Measurements from ENCODE around the gene RSRC1. TPM values are rescaled to one million over a fixed set of nuclear protein-coding genes. Genes with fewer than 3 reads are reported as not detected.

RSRC1 gene
- total RNA-seq, 5 donors from 2014 or later (not counting 1 experiment from before 2014, with no cell fraction given), result 29.9 to 35.0 (median 31.1) TPM

GRCh38 chr3:158384019-158384418 is 274.1 kb downstream of the RSRC1 start:
- no peak for DNase-seq
- WGBS (ENCODE audit: insufficient coverage), result no CpG with 5 or more reads among the region's 2 CpGs
- Mint-ChIP-seq H3K36me3 (peaks cover 16% of the 10 kb centered on the region), H3K9me3 (peaks cover 0 to 4% (median 0%) of the 10 kb centered on the region in 3 donors), H3K4me1 (peaks cover 0 to 5% (median 0%) of the 10 kb centered on the region in 3 donors), H3K27me3 (no peaks in the 10 kb centered on the region), H3K27ac (no peak overlapping the region), H3K4me3 (no peak overlapping the region)
- H3K27me3 ChIP-seq (replicated peaks in 1 of 2; ENCODE audit: control insufficient read depth in 2 of 2, extremely low read depth in 1 of 2, insufficient read depth in 2 of 2, low read length in 1 of 2), result no peaks in the 10 kb centered on the region
- H3K36me3 ChIP-seq (ENCODE audit: control insufficient read depth in 2 of 2, extremely low read depth in 1 of 2, insufficient read depth in 1 of 2, low read length in 1 of 2), result no peaks in the 10 kb centered on the region
- no peak for ATAC-seq (replicated peaks in 1 of 4)
- POLR2A ChIA-PET, result no interaction called here
- H3K4me1 ChIP-seq (ENCODE audit: control insufficient read depth in 1 of 2, extremely low read depth in 1 of 2, insufficient read depth in 2 of 2, low read length in 2 of 2), result no peaks in the 10 kb centered on the region
- CTCF ChIA-PET, result no interaction called here
- no peaks in the 10 kb centered on the region for H3K9me3 ChIP-seq
- no peak overlapping the region for H3K4me3 ChIP-seq (ENCODE audit: control insufficient read depth in 1 of 2, extremely low read depth in 1 of 2, low read length in 1 of 2)
- no peak overlapping the region for H3K27ac ChIP-seq (ENCODE audit: low read length)

- no peaks in the 10 kb centered on the region for H3K4me1 Mint-ChIP-seq
- H3K36me3 Mint-ChIP-seq, result peaks cover 36% of the 10 kb centered on the region
- no peak overlapping the region for H3K27ac Mint-ChIP-seq
- peaks cover 9 to 36% (median 20%) of the 10 kb centered on the region in 3 donors for H3K9me3 Mint-ChIP-seq
- no CpG with 5 or more reads among the region's 2 CpGs for WGBS (ENCODE audit: insufficient coverage)
- Histone ChIP-seq H3K4me3 (ENCODE audit: control insufficient read depth in 1 of 2, extremely low read depth in 1 of 2, low read length in 1 of 2) (no peak overlapping the region), H3K36me3 (ENCODE audit: control insufficient read depth in 2 of 2, extremely low read depth in 1 of 2, insufficient read depth in 1 of 2, low read length in 1 of 2) (no peaks in the 10 kb centered on the region), H3K9me3 (peaks cover 2% of the 10 kb centered on the region), H3K27ac (ENCODE audit: low read length) (no peak overlapping the region), H3K27me3 (replicated peaks in 1 of 2; ENCODE audit: control insufficient read depth in 2 of 2, extremely low read depth in 1 of 2, insufficient read depth in 2 of 2, low read length in 1 of 2) (no peaks in the 10 kb centered on the region), H3K4me1 (ENCODE audit: control insufficient read depth in 1 of 2, extremely low read depth in 1 of 2, insufficient read depth in 2 of 2, low read length in 2 of 2) (no peaks in the 10 kb centered on the region)
- ATAC-seq (replicated peaks in 1 of 4) (no peak), DNase-seq (no peak)
- POLR2A ChIA-PET, result no interaction called here
- H3K4me3 Mint-ChIP-seq, result no peak overlapping the region
- CTCF ChIA-PET, result no interaction called here
- H3K27me3 Mint-ChIP-seq, result no peaks in the 10 kb centered on the region
These were observed 285.5 kb downstream of the RSRC1 start for GRCh38 chr3:158395421-158395820.

GRCh38 chr3:158402590-158402989 is 292.7 kb downstream of the RSRC1 start:
- ATAC-seq (replicated peaks in 1 of 4) (no peak), DNase-seq (no peak)
- no peak overlapping the region for H3K4me3 Mint-ChIP-seq
- no peaks in the 10 kb centered on the region for H3K9me3 Mint-ChIP-seq
- no peak overlapping the region for H3K4me3 ChIP-seq (ENCODE audit: control insufficient read depth in 1 of 2, extremely low read depth in 1 of 2, low read length in 1 of 2)
- ChIA-PET CTCF (interaction anchor here in 1 of 2 donors (0.6 to 0.7 kb wide), 2 partner anchors 9 to 14 kb away, joined by 3 read pairs; no protein-coding TSS in a partner anchor), POLR2A (no interaction called here)
- H3K36me3 ChIP-seq (ENCODE audit: control insufficient read depth in 2 of 2, extremely low read depth in 1 of 2, insufficient read depth in 1 of 2, low read length in 1 of 2), result no peaks in the 10 kb centered on the region
- H3K36me3 Mint-ChIP-seq, result no peaks in the 10 kb centered on the region
- no peaks in the 10 kb centered on the region for H3K27me3 Mint-ChIP-seq
- H3K27ac ChIP-seq (ENCODE audit: low read length), result no peak overlapping the region
- H3K9me3 ChIP-seq, result no peaks in the 10 kb centered on the region
- no peak overlapping the region for H3K27ac Mint-ChIP-seq
- no peaks in the 10 kb centered on the region for H3K4me1 ChIP-seq (ENCODE audit: control insufficient read depth in 1 of 2, extremely low read depth in 1 of 2, insufficient read depth in 2 of 2, low read length in 2 of 2)
- H3K4me1 Mint-ChIP-seq, result no peaks in the 10 kb centered on the region
- no peaks in the 10 kb centered on the region for H3K27me3 ChIP-seq (replicated peaks in 1 of 2; ENCODE audit: control insufficient read depth in 2 of 2, extremely low read depth in 1 of 2, insufficient read depth in 2 of 2, low read length in 1 of 2)

- CTCF ChIA-PET, result interaction anchor here in 1 of 2 donors (0.6 to 0.7 kb wide), 2 partner anchors 9 to 15 kb away, joined by 3 read pairs; no protein-coding TSS in a partner anchor
- Histone ChIP-seq H3K4me3 (ENCODE audit: control insufficient read depth in 1 of 2, extremely low read depth in 1 of 2, low read length in 1 of 2) (no peak overlapping the region), H3K4me1 (ENCODE audit: control insufficient read depth in 1 of 2, extremely low read depth in 1 of 2, insufficient read depth in 2 of 2, low read length in 2 of 2) (no peaks in the 10 kb centered on the region), H3K27ac (ENCODE audit: low read length) (no peak overlapping the region), H3K36me3 (ENCODE audit: control insufficient read depth in 2 of 2, extremely low read depth in 1 of 2, insufficient read depth in 1 of 2, low read length in 1 of 2) (no peaks in the 10 kb centered on the region), H3K27me3 (replicated peaks in 1 of 2; ENCODE audit: control insufficient read depth in 2 of 2, extremely low read depth in 1 of 2, insufficient read depth in 2 of 2, low read length in 1 of 2) (no peaks in the 10 kb centered on the region), H3K9me3 (no peaks in the 10 kb centered on the region)
- no peaks in the 10 kb centered on the region for H3K27me3 Mint-ChIP-seq
- POLR2A ChIA-PET, result no interaction called here
- no peak overlapping the region for H3K4me3 Mint-ChIP-seq
- H3K9me3 Mint-ChIP-seq, result no peaks in the 10 kb centered on the region
- DNase-seq, result no peak
- no CpG with 5 or more reads among the region's 1 CpG for WGBS (ENCODE audit: insufficient coverage)
- H3K4me1 Mint-ChIP-seq, result no peaks in the 10 kb centered on the region
- ATAC-seq (replicated peaks in 1 of 4), result no peak
- no peak overlapping the region for H3K27ac Mint-ChIP-seq
- peaks cover 2% of the 10 kb centered on the region for H3K36me3 Mint-ChIP-seq
These were observed 293.1 kb downstream of the RSRC1 start for GRCh38 chr3:158403013-158403412.

GRCh38 chr3:158404131-158404718 is 294.3 kb downstream of the RSRC1 start:
- no CpG with 5 or more reads among the region's 1 CpG for WGBS (ENCODE audit: insufficient coverage)
- ATAC-seq (replicated peaks in 1 of 4), result no peak
- ChIA-PET POLR2A (no interaction called here), CTCF (no interaction called here)
- H3K27me3 Mint-ChIP-seq, result no peaks in the 10 kb centered on the region
- no peaks in the 10 kb centered on the region for H3K9me3 Mint-ChIP-seq
- H3K27me3 ChIP-seq (replicated peaks in 1 of 2; ENCODE audit: control insufficient read depth in 2 of 2, extremely low read depth in 1 of 2, insufficient read depth in 2 of 2, low read length in 1 of 2), result no peaks in the 10 kb centered on the region
- H3K4me3 Mint-ChIP-seq, result no peak overlapping the region
- no peaks in the 10 kb centered on the region for H3K4me1 Mint-ChIP-seq
- H3K27ac ChIP-seq (ENCODE audit: low read length), result no peak overlapping the region
- H3K4me1 ChIP-seq (ENCODE audit: control insufficient read depth in 1 of 2, extremely low read depth in 1 of 2, insufficient read depth in 2 of 2, low read length in 2 of 2), result no peaks in the 10 kb centered on the region
- peaks cover 2% of the 10 kb centered on the region for H3K36me3 Mint-ChIP-seq
- H3K27ac Mint-ChIP-seq, result no peak overlapping the region
- no peaks in the 10 kb centered on the region for H3K9me3 ChIP-seq
- no peaks in the 10 kb centered on the region for H3K36me3 ChIP-seq (ENCODE audit: control insufficient read depth in 2 of 2, extremely low read depth in 1 of 2, insufficient read depth in 1 of 2, low read length in 1 of 2)
- no peak for DNase-seq
- H3K4me3 ChIP-seq (ENCODE audit: control insufficient read depth in 1 of 2, extremely low read depth in 1 of 2, low read length in 1 of 2), result no peak overlapping the region

GRCh38 chr3:158405507-158405906 is 295.6 kb downstream of the RSRC1 start:
- H3K27me3 Mint-ChIP-seq, result no peaks in the 10 kb centered on the region

More at GRCh38 chr3:158405507-158405906, 295.6 kb downstream of the RSRC1 start:
- Mint-ChIP-seq H3K4me1 (no peaks in the 10 kb centered on the region), H3K4me3 (no peak overlapping the region), H3K27ac (no peak overlapping the region), H3K36me3 (peaks cover 12% of the 10 kb centered on the region), H3K9me3 (no peaks in the 10 kb centered on the region)
- POLR2A ChIA-PET, result interaction anchor here in 1 of 2 donors (0.8 kb wide), 1 partner anchor 11 kb away, joined by 5 read pairs; no protein-coding TSS in a partner anchor
- CTCF ChIA-PET, result no interaction called here
- Histone ChIP-seq H3K4me1 (ENCODE audit: control insufficient read depth in 1 of 2, extremely low read depth in 1 of 2, insufficient read depth in 2 of 2, low read length in 2 of 2) (no peaks in the 10 kb centered on the region), H3K9me3 (no peaks in the 10 kb centered on the region), H3K27ac (ENCODE audit: low read length) (no peak overlapping the region), H3K4me3 (ENCODE audit: control insufficient read depth in 1 of 2, extremely low read depth in 1 of 2, low read length in 1 of 2) (no peak overlapping the region), H3K36me3 (ENCODE audit: control insufficient read depth in 2 of 2, extremely low read depth in 1 of 2, insufficient read depth in 1 of 2, low read length in 1 of 2) (no peaks in the 10 kb centered on the region), H3K27me3 (replicated peaks in 1 of 2; ENCODE audit: control insufficient read depth in 2 of 2, extremely low read depth in 1 of 2, insufficient read depth in 2 of 2, low read length in 1 of 2) (no peaks in the 10 kb centered on the region)
- ATAC-seq (replicated peaks in 1 of 4), result no peak
- DNase-seq, result no peak
- no CpG with 5 or more reads among the region's 2 CpGs for WGBS (ENCODE audit: insufficient coverage)

All from T-cell (primary cell).